LHCN-M2 (cell line): ENCODE data around the gene CYTH3. TPM values are rescaled to one million over a fixed set of nuclear protein-coding genes. Genes with fewer than 3 reads are reported as not detected.
A peak's percentile ranks its signal among the peaks of the same experiment; 100 is the strongest.

Source experiments
- DNase-seq: peaks from one replicate; pipeline ENCODE4 v3.0.0-alpha.2; 2012; ENCODE audit warnings: low read depth
- total RNA-seq: library from RNA; depleted of rRNA; stranded (reverse); fragments of >200 nt; gene quantifications from 2 replicates; pipeline ENCODE4 v1.2.3, GENCODE V29; 2014

The CYTH3 gene
- total RNA-seq, 1 experiment from 2014 or later = 32.7 TPM

DNA sequence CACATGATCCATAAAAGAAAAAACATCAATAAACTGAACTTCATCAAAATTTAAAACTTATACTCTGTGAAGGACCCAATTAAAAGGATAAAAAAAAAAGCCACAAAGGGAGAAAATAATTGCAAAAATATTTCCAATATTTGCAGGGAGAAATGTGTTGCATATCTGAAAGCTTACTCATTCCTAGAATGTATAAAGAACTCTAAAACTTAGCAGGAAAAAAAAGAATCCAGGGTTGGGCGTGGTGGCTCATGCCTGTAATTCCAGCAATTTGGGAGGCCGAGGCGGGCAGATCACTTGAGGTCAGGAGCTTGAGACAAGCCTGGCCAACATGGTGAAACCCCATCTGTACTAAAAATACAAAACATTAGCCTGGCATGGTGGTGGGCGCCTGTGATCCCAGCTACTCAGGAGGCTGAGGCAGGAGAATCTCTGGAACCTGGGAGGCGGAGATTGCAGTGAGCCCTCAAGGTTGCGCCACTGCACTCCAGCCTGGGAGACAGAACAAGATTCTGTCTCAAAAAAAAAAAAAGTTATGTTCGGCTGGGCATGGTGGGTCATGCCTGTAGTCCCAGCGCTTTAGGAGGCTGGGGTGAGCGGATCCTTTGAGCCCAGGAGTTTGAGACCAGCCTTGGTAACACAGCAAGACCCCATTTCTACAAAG is 11.1 kb upstream of the CYTH3 start:
- DNase-seq = peak; percentile 85

DNA sequence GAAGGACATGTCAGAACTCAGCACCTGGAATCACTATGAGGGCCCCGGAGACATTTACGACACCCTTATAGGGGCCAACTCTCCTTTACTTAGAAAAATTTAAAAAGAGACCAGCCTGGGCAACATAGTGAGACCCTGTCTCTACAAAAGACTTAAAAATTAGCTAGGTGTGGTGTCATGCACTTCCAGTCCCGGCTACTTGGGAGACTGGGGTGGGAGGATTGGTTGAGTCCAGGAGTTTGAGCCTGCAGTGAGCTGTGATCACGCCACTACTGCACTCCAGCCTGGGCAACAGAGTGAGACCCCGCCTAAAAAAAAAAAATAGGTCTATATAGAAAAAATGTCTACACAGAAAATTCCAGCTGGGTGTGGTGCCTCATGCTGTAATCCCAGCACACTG is 7.5 kb upstream of the CYTH3 start:
- no peak for DNase-seq

DNA sequence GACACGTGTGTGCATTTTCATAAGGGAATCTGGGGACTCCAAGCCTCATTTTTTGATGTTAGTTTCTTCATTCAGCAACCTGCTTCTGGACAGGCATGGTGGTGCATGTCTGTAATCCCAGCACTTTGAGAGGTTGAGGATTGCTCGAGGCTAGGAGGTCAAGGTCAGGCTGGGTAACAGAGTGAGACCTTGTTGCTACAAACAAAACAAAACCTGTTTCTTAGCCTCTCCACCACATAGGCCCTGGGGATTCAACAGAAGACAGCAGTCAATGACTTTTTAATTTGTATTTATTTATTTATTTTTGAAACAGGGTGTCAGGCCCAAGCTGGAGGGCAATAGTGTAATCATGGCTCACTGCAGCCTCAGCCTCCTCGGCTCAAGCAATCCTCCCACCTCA is 6.9 kb upstream of the CYTH3 start:
- DNase-seq = no peak

DNA sequence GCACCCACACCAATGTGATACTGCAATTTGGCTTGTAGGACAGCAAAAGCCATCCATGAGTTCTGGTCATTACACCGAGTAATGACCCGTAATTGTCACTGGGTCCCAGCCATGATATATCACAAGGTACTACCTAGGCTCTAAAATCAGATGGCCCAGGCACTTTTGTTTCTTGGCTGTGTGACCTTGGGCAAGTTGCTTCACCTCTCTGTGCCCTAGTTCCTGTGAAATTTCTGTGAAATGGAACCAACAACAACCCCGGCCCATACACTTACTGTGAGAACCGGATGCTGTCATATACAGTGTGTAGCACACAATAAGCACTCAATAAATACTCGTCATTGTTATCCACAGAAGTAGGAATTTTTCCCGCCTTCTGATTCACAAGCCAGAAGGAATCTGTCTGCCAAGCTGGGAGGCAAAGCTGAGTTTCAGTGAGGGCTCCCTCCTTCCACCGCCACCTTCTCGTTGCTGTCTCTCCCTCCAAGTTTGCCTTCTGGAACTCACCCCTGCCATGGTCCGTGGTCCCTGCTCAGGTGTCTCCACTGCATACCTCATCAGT is 6.4 kb upstream of the CYTH3 start:
- no peak for DNase-seq

DNA sequence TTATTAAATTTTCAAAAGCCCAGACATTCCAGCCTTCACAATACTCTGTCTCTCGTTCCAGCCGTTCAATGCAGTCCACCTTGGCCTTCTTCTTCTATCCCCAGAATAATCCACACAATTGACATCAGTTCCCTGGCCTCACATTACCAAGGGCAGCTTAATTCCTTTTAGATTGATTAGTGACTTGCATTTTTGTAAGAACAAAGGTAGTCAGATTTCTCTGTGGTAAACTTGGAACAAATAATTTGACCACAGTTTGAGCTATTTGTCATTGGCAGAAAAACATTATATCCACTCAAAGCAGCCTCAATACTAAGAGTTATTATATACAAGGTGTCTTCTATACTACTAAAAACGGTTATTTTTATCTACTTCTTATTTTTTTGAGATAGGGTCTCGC is 5.1 kb upstream of the CYTH3 start:
- DNase-seq = no peak

DNA sequence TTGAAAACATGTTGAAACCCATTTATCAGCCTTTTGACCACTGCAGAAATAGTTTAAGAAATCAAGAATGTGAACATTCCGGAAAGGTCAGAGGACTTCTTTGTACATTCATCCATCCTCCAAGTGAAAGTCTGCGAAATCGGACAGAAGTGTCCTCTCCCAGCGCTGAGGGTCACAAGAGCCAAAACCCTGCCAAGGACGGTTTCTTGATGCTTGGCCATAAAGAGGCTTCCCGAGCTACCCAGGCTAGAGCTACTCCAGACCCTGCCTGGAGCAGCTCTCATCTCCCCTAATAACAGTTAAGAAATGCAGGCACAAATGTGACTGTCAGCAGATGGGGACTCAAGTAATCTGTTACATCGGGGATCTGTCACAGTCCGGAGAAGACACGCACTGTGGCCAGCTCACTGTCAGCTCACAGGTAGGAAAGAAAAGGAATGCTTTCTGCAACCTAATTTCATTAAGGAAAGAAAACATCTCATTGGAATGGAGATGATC is 4.5 kb upstream of the CYTH3 start:
- no peak for DNase-seq

DNA sequence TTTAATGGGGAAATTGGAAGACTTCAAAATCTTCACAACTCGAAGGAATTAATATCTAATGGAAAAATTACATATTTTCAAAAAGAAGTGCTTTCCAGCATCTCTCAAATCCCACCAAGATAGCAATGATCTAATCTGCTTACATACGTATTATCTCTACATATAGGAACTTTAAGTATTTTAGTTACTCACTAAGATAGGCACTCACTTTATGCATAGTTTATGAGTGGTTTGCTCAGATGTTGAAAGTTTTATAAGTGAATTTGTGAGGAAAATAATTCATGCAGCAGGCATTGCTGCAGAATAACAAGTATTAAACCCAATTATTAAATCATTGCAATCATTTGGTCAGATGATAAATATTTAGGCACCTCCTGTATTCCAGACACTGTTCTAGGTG is 2.3 kb upstream of the CYTH3 start:
- DNase-seq = no peak

DNA sequence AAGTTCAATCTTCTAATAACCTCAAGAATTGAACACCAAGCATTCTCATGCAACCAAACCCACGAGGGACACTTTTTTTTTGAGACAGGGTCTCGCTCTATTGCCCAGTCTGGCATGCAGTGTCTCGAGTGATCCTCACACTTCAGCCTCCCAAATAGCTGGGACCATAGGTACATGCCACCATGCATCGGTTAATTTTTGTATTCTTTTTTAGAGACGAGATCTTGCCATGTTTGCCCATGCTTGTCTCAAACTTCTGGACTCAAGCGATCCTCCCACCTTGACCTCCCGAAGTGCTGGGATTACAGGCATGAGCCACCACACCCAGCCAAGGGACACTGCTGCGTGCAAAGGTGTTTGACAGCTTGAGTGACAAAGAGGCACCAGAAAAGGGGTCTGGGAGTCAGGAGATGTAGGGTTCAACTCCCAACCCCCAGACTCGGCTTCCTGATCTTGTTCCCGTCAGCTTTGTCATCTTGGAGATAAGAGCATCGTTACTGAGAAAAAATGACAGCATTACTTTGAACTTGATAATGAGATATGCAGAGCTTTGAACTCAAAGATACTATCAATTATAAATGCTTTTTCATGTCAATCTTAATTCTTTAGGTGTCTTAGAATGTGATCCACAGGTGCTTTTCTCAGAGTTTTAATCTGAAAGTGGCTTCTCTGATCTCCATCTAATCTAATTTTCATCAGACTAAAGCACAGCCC is 1.6 kb upstream of the CYTH3 start:
- DNase-seq = no peak

DNA sequence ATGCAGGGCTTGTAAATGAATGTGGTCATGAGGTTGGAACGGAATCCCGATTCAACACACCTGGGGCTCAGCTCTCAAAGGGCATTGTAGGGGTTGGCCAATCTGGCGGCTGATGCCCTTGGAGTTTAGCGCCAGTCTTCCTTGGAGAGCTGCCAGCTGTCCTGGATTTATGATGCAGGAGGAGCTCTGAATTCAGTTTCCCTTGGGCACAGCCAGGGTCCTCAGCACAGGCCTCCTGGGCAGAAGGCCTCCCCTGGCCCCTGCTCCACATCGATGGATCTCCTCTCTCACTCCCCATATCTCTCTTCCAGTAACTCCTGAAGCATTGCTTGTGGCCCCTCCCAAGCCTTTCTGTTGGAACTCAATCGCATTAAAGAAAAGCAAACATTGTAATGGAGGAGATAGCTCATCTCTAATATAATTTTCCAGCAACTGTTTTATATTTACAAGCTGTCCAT is 985 bp upstream of the CYTH3 start:
- no peak for DNase-seq

DNA sequence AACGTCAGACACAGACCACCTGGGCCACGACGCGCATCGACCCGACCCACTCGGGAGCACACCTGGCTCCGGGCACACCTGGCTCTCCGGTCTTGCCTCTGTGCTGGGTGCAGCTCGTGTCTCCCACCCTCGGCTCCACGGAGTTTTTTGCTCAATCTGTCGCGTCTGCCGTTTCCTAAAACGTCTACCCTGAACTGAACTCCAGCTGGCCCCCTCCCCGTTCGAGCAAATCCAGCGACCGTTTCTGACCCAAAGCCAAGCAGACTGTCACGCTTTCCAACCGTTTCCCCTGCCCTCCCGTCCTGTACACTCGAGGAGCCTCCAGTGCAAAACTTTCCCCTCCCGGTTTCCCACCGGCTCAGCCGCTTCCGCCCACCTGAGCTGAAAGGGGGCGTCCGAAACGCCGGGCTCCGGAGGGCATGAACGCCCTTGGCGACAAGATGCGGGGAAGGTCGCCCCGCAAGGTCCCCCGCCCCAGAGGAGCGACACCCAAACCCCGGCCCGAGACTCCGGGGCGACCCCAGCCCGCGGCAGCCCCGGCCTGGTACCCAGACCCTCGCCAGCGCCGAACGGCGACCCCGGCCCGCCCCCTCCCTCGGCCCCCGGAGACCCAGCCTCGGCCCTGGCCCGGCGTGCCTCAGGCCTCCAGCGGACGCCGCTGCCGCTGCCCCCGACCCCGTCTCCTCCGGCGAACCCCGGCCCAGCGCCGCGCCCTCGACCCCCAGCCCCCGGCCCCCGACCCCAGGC is 557 bp downstream of the CYTH3 start:
- DNase-seq = no peak

DNA sequence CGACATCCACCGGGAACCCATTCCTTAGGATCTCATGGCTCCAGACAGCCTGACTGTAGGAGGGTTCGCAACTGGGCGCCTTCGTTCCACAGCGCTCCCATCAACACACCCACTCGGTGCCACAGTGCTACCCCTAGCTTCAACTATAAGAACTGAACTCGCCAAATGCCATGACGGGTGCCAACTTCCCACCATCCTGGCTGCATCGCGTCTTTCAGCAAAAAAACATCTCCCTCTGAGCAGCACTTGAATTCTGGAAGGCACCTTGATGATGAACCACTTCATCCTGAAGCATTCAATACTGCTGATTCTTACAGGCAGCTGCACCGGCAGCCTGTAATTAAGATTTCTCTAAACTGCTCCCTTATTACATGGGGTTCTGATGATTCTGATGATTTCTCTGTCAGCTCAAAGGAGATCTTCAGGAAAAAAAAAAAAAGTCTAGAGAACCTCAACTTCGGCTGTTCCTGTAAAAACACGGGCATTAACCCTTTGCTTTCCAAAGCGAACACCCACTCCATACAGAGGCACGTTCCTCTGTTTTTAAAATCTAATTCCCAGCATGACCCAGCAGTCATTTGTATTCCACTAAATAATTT is 1.3 kb downstream of the CYTH3 start:
- DNase-seq = peak; percentile 79

DNA sequence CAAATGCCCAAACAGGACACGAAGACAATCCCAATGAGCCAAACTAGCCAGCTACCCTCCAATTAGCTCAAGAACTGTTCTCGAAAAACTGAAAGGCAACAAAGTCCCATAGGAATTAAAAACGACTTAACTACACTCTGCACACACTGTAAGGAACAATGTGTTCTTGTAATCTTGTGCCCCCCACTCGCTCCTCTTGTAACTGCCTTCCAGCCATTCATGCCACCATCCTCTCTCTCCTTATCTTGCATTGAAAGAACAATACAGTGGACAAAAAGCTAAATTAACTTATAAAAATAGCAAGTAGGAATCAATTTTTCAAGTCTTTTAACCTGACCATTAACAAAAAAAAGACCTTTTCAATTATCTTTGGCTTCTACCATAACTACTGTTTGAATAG is 2.9 kb downstream of the CYTH3 start:
- no peak for DNase-seq

DNA sequence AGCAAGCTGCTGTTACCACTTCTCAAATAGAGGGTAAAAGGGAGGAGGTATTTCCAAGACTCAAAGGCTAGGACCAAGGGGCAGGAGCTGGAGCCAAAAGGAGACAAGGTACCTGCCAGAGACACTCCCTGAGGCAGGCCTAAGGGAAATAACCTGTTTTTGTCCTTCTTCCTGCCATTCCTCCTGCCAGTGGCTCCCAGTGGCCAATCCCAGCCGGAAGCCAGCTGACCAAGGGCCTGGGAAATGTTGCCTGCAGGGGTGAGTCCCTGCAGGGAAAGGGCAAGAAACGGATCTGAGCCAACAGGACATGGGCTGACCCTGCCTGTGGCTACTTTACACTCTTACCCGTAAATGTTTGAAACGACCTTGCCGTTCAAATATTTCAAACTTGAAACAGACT is 3.5 kb downstream of the CYTH3 start:
- no peak for DNase-seq

DNA sequence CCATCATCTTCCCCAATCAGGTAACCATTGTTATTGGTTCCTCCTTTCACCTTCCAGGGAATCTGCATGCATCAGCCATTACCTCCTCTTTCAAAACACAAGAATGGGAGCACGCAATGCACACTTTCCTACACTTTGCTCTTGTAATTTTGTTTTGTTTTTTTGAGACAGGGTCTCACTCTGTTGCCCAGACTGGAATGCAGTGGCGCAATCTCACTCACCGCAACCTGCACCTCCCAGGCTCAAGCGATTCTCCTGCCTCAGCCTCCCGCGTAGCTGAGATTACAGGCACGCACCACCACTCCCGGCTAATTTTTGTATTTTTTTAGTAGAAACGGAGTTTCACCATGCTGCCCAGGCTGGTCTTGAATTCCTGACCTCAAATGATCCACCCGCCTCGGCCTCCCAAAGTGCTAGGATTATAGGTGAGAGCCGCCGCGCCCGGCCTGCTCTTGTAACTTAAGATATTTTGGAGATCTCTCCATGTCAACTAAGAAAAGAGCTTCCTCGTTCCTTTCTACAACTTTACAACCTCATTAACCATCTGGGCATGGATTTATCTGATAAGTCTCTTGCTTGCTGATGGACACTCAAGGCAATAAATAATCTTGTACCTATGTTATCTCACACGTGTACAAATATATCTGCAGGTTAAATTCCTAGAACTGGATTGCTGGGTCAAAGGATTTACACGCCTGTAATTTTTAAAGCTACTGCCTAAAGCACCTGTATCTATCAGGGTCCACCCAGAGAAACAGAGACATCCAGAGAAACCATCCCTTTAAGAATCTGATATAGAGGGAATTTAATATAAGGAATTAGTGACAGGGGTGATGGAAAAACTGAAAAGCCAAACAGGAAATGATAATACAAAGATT is 4.2 kb downstream of the CYTH3 start:
- no peak for DNase-seq

DNA sequence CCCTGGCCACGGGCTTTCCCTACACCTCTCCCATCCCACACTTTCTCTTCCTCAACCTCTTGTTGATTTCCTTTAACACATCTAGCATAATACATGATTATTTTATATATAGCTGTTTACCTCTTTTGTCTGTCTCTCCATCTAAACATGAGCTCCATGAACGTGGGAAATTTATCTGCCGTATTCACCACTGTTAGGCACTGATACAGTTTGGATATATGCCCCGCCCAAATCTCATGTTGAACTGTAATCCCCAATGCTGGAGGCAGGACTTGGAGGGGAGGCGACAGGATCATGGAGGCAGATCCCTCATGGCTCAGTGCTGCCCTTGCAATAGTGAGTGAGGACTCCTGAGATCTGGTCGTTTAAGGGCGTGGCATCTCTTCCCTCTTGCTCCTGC is 5.7 kb downstream of the CYTH3 start:
- DNase-seq = no peak

DNA sequence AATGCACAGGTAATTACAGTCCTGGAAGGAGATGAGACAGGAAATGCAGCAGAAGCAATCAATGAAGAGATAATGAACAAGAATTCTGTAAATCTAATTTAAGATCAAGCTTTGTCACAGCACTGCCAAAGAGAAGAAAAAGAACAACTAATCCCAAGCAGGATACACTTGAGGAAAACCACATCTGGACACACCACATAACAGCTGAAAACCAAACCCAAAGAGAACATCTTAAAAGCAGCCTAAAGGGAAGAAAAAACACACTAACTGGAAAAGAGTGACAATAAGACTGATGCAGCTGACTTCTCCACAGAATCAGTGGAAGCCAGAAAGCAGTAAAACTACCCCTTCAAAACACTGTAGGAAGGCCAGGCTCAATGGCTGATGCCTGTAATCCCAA is 10.2 kb downstream of the CYTH3 start:
- peak; percentile 92 for DNase-seq

DNA sequence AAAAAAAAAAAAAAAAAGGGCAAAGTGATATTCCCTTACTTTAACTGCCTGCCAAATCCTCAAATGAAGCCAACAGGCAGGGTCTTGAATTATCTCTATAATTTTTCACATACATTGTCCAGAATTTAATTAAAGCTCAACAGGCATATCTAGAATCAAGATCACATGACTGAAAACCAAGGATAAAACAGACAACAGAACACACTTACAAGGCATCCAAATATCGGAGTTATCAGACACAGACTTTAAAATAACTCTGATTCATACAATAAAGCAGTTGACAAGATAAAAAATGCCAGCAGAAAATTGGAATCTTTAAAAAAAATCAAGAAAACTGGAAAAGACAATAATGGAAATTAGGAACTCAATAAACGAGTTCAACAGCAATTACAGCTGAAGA is 10.7 kb downstream of the CYTH3 start:
- DNase-seq = no peak

DNA sequence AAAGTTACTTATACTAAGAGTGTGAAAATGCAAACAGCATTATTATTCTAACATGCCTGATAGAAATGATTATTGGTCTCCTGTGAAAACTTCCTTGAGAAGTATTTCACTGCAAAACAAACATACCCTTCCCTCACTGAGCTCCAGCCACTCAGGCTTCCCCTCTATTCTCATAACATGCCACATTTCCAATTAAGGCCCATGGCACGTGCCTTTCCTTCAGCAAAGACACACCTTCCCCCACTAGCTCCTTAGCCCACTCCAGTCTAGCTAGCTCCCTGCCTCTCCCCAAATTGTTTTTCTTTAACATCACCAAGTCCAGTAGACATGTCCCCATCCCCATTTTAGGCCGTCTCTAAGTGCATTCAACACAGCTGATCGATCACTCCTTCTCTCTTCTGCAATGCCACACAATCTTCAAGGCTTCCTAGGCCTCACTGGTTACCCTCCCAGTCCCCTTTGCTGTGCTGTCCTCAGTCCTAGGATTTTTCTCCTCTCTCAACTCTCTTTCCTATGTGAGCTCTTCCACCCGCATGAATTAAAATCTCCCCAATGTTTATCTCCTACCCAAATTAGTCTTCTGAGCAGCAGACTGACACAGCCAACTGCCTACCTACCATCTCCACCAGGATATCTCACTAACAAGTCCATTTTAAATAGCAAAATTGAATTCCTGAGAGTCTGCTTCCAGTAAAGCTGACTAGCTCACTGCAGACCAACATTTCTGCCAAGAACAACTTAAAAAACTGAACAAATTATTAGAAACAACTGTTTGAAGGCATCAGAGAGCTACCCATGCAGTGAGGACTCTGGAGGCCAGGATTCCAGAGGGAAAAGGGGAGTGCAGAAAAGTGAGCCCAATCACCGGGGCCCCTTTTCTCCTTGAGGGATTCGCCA is 11.9 kb downstream of the CYTH3 start:
- DNase-seq = peak; percentile 64

DNA sequence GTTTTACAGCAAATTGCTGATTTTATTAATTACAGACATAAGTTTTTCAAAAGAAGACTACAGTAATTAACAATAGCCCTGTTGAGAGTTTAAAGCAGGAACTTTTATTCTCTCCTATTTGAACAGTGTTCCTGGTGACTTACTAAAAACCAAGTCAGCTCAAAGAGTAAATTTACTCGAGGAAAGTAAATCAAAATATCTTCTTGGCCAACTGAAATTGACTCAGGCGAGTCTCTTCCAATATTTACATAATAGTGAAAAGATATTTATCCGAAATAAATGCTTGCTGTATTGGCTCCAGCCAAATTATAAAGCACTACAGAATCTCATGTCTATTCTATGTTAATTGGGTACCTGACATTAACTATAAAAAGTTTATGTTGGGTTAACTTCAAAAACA is 13.2 kb downstream of the CYTH3 start:
- no peak for DNase-seq
